Peyer's patch (tissue), 4 donors: ENCODE measurements around the gene ABCD2.
"Not testable (repeated sequence)": the region's sequence is repeated elsewhere in the genome, so short reads cannot be mapped to it uniquely, and the experiment has no call there.

Experiments used
- POLR2A ChIP-seq, 2 donors: fragments of 450-650 bp; IDR thresholded peaks; one replicate each; pipeline ENCODE4 v1.5.1; 2017; ENCODE audit warnings: antibody characterized with exemption in 2 of 2, mild to moderate bottlenecking in 2 of 2, moderate library complexity in 2 of 2
- TF ChIP-seq, protein P1 (sequence below), 6 experiments: fragments of 450-650 bp in 4 of 6; fragments of 200-600 bp in 2 of 6; sonication (generic) in 1 of 6; IDR thresholded peaks; one replicate each; pipeline ENCODE4 v1.5.1; 2017 to 2019; ENCODE audit warnings: antibody characterized with exemption in 6 of 6, mild to moderate bottlenecking in 3 of 6, moderate library complexity in 1 of 6

GRCh38 chr12:39623160-39623559 is 3.6 kb upstream of the ABCD2 start:
- not testable (repeated sequence) for TF ChIP-seq POLR2A (IDR thresholded peaks at IDR 0.05)
- TF ChIP-seq, protein P1, sequence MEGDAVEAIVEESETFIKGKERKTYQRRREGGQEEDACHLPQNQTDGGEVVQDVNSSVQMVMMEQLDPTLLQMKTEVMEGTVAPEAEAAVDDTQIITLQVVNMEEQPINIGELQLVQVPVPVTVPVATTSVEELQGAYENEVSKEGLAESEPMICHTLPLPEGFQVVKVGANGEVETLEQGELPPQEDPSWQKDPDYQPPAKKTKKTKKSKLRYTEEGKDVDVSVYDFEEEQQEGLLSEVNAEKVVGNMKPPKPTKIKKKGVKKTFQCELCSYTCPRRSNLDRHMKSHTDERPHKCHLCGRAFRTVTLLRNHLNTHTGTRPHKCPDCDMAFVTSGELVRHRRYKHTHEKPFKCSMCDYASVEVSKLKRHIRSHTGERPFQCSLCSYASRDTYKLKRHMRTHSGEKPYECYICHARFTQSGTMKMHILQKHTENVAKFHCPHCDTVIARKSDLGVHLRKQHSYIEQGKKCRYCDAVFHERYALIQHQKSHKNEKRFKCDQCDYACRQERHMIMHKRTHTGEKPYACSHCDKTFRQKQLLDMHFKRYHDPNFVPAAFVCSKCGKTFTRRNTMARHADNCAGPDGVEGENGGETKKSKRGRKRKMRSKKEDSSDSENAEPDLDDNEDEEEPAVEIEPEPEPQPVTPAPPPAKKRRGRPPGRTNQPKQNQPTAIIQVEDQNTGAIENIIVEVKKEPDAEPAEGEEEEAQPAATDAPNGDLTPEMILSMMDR (IDR thresholded peaks at IDR 0.05) = not testable (repeated sequence)
